HepG2 (cell line): Measurements from ENCODE around the gene BCL11B. TPM values are rescaled to one million over a fixed set of nuclear protein-coding genes. Genes with fewer than 3 reads are reported as not detected.

Source experiments
- ARID3A ChIP-seq: IDR thresholded peaks from 2 replicates; pipeline ENCODE4 v1.6.1; 2012; ENCODE audit warnings: low read depth, low read length, improper control_type of control experiment
- ETV5 ChIP-seq: IDR thresholded peaks from 2 replicates; pipeline ENCODE4 v1.6.1; 2018; ENCODE audit warnings: missing biosample characterization, missing genetic modification reagents, inconsistent platforms, borderline replicate concordance
- FOXP1 ChIP-seq, 2 experiments: fragments of 450-650 bp in 1 of 2; IDR thresholded peaks; 2 replicates each; pipeline ENCODE4 v1.6.1; 2017 to 2018; ENCODE audit warnings: antibody characterized with exemption in 1 of 2
- HMGXB4 ChIP-seq, 2 experiments: sonication (generic) in 1 of 2; formaldehyde crosslinking in 1 of 2; IDR thresholded peaks; 2 replicates each; pipeline versions ENCODE4 v1.4.0 to v1.6.1; 2018 to 2020; ENCODE audit warnings: missing genetic modification reagents in 2 of 2, borderline replicate concordance in 1 of 2, low read depth in 1 of 2, mild to moderate bottlenecking in 1 of 2, missing biosample characterization in 1 of 2
- KDM5B ChIP-seq: sonication (generic); formaldehyde crosslinking; IDR thresholded peaks from 2 replicates; pipeline ENCODE4 v1.4.0; 2020; ENCODE audit warnings: missing genetic modification reagents, mild to moderate bottlenecking, borderline replicate concordance
- MTA3 ChIP-seq: sonication (generic); formaldehyde crosslinking; IDR thresholded peaks from 2 replicates; pipeline ENCODE4 v1.4.0; 2020; ENCODE audit warnings: missing genetic modification reagents
- NR2F2 ChIP-seq: IDR thresholded peaks from 2 replicates; pipeline ENCODE4 v1.6.1; 2012; ENCODE audit warnings: low read depth, inconsistent platforms, borderline replicate concordance
- PHF5A ChIP-seq: IDR thresholded peaks from one replicate; pipeline ENCODE4 v1.6.1; 2018; ENCODE audit warnings: low read depth, missing genetic modification reagents; ENCODE audit not compliant: unreplicated experiment
- SOX13 ChIP-seq, 3 experiments: fragments of 450-650 bp in 1 of 3; sonication (generic) in 1 of 3; formaldehyde crosslinking in 1 of 3; IDR thresholded peaks in 2 of 3; conservative IDR thresholded peaks in 1 of 3; 2 replicates each; pipeline versions ENCODE4 v1.5.0 to v1.6.1; 2016 to 2020; ENCODE audit warnings: antibody characterized with exemption in 1 of 3, mild to moderate bottlenecking in 1 of 3, missing compliant biosample characterization in 1 of 3, missing genetic modification reagents in 1 of 3, moderate library complexity in 1 of 3
- SPEN ChIP-seq: sonication (generic); formaldehyde crosslinking; IDR thresholded peaks from 2 replicates; pipeline ENCODE4 v1.5.1; 2020; ENCODE audit warnings: low read depth, mild to moderate bottlenecking, missing genetic modification reagents
- TFDP2 ChIP-seq: sonication (generic); formaldehyde crosslinking; IDR thresholded peaks from 2 replicates; pipeline ENCODE4 v1.4.0; 2020; ENCODE audit warnings: missing genetic modification reagents
- ZBTB20 ChIP-seq: sonication (generic); formaldehyde crosslinking; IDR thresholded peaks from 2 replicates; pipeline ENCODE4 v1.8.1; 2023; ENCODE audit warnings: missing genetic modification reagents, low read depth, mild to moderate bottlenecking, borderline replicate concordance
- ZNF430 ChIP-seq: sonication (generic); formaldehyde crosslinking; IDR thresholded peaks from 2 replicates; pipeline ENCODE4 v1.9.0; 2021; ENCODE audit warnings: mild to moderate bottlenecking, missing genetic modification reagents
- ZNF747 ChIP-seq: sonication (generic); formaldehyde crosslinking; IDR thresholded peaks from 2 replicates; pipeline ENCODE4 v1.8.1; 2023; ENCODE audit warnings: missing genetic modification reagents, mild to moderate bottlenecking, borderline replicate concordance
- ZNF816 ChIP-seq: sonication (generic); formaldehyde crosslinking; IDR thresholded peaks from 2 replicates; pipeline ENCODE4 v1.8.0; 2022; ENCODE audit warnings: missing genetic modification reagents, mild to moderate bottlenecking, borderline replicate concordance
- ZNF839 ChIP-seq: sonication (generic); formaldehyde crosslinking; IDR thresholded peaks from 2 replicates; pipeline ENCODE4 v1.4.0; 2020; ENCODE audit warnings: missing genetic modification reagents, mild to moderate bottlenecking, borderline replicate concordance
- ZXDC ChIP-seq: sonication (generic); formaldehyde crosslinking; IDR thresholded peaks from 2 replicates; pipeline ENCODE4 v1.5.0; 2020; ENCODE audit warnings: mild to moderate bottlenecking, missing genetic modification reagents
- polyA plus RNA-seq, 8 experiments: library from polyadenylated mRNA; depleted of rRNA in 3 of 8; stranded (reverse) in 7 of 8; unstranded in 1 of 8; fragments of >200 nt; fragmentation: Illumina TruSeq in 4 of 8; extraction: Trizol in 4 of 8; gene quantifications; 2 replicates each; pipeline versions ENCODE4 v1.2.1 to v1.2.3, GENCODE V29; 2011 to 2016; ENCODE audit warnings: low read depth in 4 of 8, missing spikeins in 1 of 8, mixed read lengths in 1 of 8; ENCODE audit not compliant: insufficient read depth in 1 of 8
- total RNA-seq, 5 experiments: library from RNA; depleted of rRNA; stranded (reverse); fragments of >200 nt; fragmentation: Illumina TruSeq; extraction: Trizol; gene quantifications; 2 replicates each; pipeline ENCODE4 v1.2.3, GENCODE V29; 2016; ENCODE audit warnings: low read depth in 1 of 5

The BCL11B gene
- total and polyA plus RNA-seq, 2 of the 13 experiments (the other 11 are each of a cell fraction or from before 2014, with no cell fraction given) = not detected

- TF ChIP-seq HMGXB4 (CRISPR knock-in tag; IDR thresholded peaks at IDR 0.05; ENCODE audit: borderline replicate concordance in 1 of 2, low read depth in 1 of 2) (0 out of 4 replicates have a peak, but pooled peaks of 1 of the 2 experiments have one; percentile 35), ARID3A (peak; percentile 41; the same call in 1 of the 2 replicates), TFDP2 (CRISPR knock-in tag) (no peak; the same call in 1 of the 2 replicates), ZNF747 (CRISPR knock-in tag) (peak; percentile 66; the same call in 1 of the 2 replicates), SOX13 (IDR thresholded peaks at IDR 0.05) (peak; percentile 93), SOX13 (CRISPR knock-in tag; conservative IDR thresholded peaks at IDR 0.05 in 1 of 2, IDR thresholded peaks at IDR 0.05 in 1 of 2) (peak in 1 of 2 experiments; percentile 98; a peak in 2 of 4 replicates), ZXDC (CRISPR knock-in tag) (no peak), KDM5B (CRISPR knock-in tag) (peak; percentile 52; the same call in 1 of the 2 replicates), MTA3 (no peak), ZNF816 (CRISPR knock-in tag) (no peak), ZBTB20 (0 out of 2 replicates have a peak, but pooled peaks have one; percentile 19), FOXP1 (IDR thresholded peaks at IDR 0.05) (no peak), FOXP1 (CRISPR knock-in tag; IDR thresholded peaks at IDR 0.05) (peak; percentile 54; the same call in 1 of the 2 replicates), NR2F2 (peak; percentile 90), PHF5A (CRISPR knock-in tag) (no peak), ETV5 (CRISPR knock-in tag) (no peak; the same call in 1 of the 2 replicates), SPEN (CRISPR knock-in tag) (peak; percentile 45; the same call in 1 of the 2 replicates), ZNF839 (CRISPR knock-in tag) (no peak), ZNF430 (CRISPR knock-in tag) (0 out of 2 replicates have a peak, but pooled peaks have one; percentile 29)
These were observed 44.5 kb upstream of the BCL11B start (continued) for GRCh38 chr14:99316281-99317163.
